Tibial nerve (tissue), 4 donors: ENCODE measurements around the gene CDH7. TPM values are rescaled to one million over a fixed set of nuclear protein-coding genes. Genes with fewer than 3 reads are reported as not detected.

Experiments
- DNase-seq, 2 donors: peaks; one replicate each; pipeline ENCODE4 v3.0.0-alpha.2; 2019; ENCODE audit warnings: low spot score in 2 of 2
- H3K27ac ChIP-seq, 4 donors: fragments of 200-600 bp; sonication (generic) in 3 of 4; one replicate each; pipeline ENCODE4 v1.5.1; 2017 to 2019; ENCODE audit warnings: mild to moderate bottlenecking in 1 of 4
- H3K27me3 ChIP-seq, 2 donors: fragments of 200-600 bp; sonication (generic) in 1 of 2; one replicate each; pipeline versions ENCODE4 v1.5.1 to v1.6.0; 2017 to 2019
- H3K36me3 ChIP-seq, 3 donors: fragments of 200-600 bp; sonication (generic); one replicate each; pipeline ENCODE4 v1.5.1; 2018 to 2019
- H3K4me1 ChIP-seq, 4 donors: fragments of 200-600 bp; sonication (generic) in 3 of 4; one replicate each; pipeline ENCODE4 v1.5.1; 2017 to 2019
- H3K4me3 ChIP-seq, 4 donors: fragments of 200-600 bp; sonication (generic) in 3 of 4; one replicate each; pipeline ENCODE4 v1.5.1; 2017 to 2019; ENCODE audit warnings: mild to moderate bottlenecking in 1 of 4, moderate library complexity in 1 of 4
- H3K9me3 ChIP-seq, 4 donors: fragments of 200-600 bp; sonication (generic) in 3 of 4; one replicate each; pipeline ENCODE4 v1.5.1; 2017 to 2019
- EP300 ChIP-seq, 2 donors: sonication (generic); formaldehyde crosslinking; IDR thresholded peaks; one replicate each; pipeline ENCODE4 v1.6.1; 2017; ENCODE audit warnings: antibody characterized with exemption in 2 of 2, mild to moderate bottlenecking in 1 of 2
- POLR2A ChIP-seq, 2 donors: fragments of 450-650 bp; IDR thresholded peaks; one replicate each; pipeline ENCODE4 v1.6.1; 2017; ENCODE audit warnings: antibody characterized with exemption in 2 of 2, mild to moderate bottlenecking in 2 of 2, moderate library complexity in 2 of 2
- WGBS, 2 donors: methylation state at CpG; one replicate each; pipeline ENCODE4 v1.1.5; 2018; 5-methylcytosine and 5-hydroxymethylcytosine counted together
- total RNA-seq, 4 donors: library from RNA; depleted of rRNA; stranded (reverse); fragments of >200 nt; gene quantifications; one replicate each; pipeline ENCODE4 v1.1.0, GENCODE V29; 2016
- TF ChIP-seq, protein P1 (sequence below), 5 experiments: fragments of 200-600 bp in 3 of 5; fragments of 450-650 bp in 2 of 5; sonication (generic) in 3 of 5; IDR thresholded peaks; one replicate each; pipeline ENCODE4 v1.5.1; 2016 to 2019; ENCODE audit warnings: antibody characterized with exemption in 5 of 5, mild to moderate bottlenecking in 3 of 5, moderate library complexity in 2 of 5

The CDH7 gene
- total RNA-seq, 4 donors from 2014 or later = 16.5 to 27.2 (median 22.5) TPM

DNA sequence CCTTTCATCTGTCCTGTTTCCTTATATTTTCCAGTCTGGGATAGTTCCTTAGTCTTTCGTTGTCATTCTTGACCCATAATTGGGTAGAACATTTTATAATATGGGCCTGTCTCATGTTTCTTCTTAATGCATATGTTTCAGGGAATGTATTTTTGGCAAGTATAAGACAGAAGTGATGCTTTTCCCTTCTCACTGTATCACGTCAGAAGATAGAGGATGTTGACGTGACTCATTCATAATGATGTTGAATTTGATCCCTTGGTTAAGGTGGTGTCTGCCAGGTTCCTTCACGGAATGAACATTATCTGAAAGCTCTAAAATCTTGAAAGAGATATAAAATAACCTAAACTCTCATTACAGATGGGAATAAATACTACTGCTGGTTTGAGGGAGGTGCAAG lies 18.8 kb downstream of the CDH7 start:
- Histone ChIP-seq H3K36me3 (no peaks in the 10 kb centered on the region), H3K4me3 (no peak overlapping the region), H3K27me3 (no peaks in the 10 kb centered on the region), H3K4me1 (no peaks in the 10 kb centered on the region), H3K9me3 (no peaks in the 10 kb centered on the region), H3K27ac (no peak overlapping the region)
- WGBS, 2 donors = 85 to 92% methylated on average over 4 of the region's 4 CpGs
- no peak for DNase-seq
- TF ChIP-seq, protein P1, sequence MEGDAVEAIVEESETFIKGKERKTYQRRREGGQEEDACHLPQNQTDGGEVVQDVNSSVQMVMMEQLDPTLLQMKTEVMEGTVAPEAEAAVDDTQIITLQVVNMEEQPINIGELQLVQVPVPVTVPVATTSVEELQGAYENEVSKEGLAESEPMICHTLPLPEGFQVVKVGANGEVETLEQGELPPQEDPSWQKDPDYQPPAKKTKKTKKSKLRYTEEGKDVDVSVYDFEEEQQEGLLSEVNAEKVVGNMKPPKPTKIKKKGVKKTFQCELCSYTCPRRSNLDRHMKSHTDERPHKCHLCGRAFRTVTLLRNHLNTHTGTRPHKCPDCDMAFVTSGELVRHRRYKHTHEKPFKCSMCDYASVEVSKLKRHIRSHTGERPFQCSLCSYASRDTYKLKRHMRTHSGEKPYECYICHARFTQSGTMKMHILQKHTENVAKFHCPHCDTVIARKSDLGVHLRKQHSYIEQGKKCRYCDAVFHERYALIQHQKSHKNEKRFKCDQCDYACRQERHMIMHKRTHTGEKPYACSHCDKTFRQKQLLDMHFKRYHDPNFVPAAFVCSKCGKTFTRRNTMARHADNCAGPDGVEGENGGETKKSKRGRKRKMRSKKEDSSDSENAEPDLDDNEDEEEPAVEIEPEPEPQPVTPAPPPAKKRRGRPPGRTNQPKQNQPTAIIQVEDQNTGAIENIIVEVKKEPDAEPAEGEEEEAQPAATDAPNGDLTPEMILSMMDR (IDR thresholded peaks at IDR 0.05) = no peak
- TF ChIP-seq POLR2A (IDR thresholded peaks at IDR 0.05) (no peak), EP300 (IDR thresholded peaks at IDR 0.05) (no peak)

DNA sequence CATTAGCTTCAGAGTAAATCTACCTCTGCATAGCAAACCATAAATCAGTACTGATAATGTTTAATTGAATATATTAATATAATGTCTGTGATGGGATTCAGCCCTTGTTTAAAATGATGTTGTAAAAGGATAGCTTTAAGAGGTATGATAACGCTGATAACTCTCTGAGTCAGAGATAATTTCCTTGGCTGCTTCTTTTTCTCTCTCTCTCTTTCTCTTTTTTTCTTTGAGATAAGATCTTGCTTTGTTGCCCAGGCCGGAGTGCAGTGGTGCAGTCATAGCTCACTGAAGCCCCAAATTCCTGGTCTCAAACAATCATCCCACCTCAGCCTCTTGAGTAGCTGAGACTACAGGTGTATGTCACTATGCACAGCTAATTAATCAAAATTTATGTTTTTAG lies 35.7 kb downstream of the CDH7 start:
- no peak overlapping the region for H3K27ac ChIP-seq
- H3K4me3 ChIP-seq = no peak overlapping the region
- WGBS, 2 donors = 63 to 67% methylated on average over 2 of the region's 2 CpGs
- TF ChIP-seq EP300 (IDR thresholded peaks at IDR 0.05) (no peak), POLR2A (IDR thresholded peaks at IDR 0.05) (no peak)
- TF ChIP-seq, protein P1 (IDR thresholded peaks at IDR 0.05) = no peak
- H3K27me3 ChIP-seq = no peaks in the 10 kb centered on the region
- no peaks in the 10 kb centered on the region for H3K4me1 ChIP-seq
- no peaks in the 10 kb centered on the region for H3K36me3 ChIP-seq
- H3K9me3 ChIP-seq = peaks cover 0 to 2% (median 0%) of the 10 kb centered on the region in 4 donors
- DNase-seq = no peak

DNA sequence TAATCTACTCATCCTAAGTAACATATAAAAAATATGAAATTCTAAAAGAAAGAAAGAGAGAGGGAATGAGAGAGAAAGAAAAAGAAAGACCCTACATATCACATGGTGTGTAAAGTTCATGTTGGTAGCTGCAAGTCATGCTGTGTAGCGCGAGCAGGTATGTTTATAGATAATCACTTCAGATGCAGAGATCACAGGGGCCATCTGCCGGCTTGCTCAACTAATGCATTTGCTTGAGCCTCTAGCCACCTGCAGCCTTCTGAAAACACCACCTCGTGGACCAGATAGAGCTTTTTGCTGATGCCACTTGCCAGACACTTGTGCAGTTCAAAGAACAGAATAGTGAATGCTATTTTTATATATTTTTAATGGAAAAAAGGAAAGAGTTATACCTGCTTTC lies 37.6 kb downstream of the CDH7 start:
- H3K36me3 ChIP-seq = no peaks in the 10 kb centered on the region
- no peak overlapping the region for H3K27ac ChIP-seq
- WGBS, 2 donors = 60 to 70% methylated on average over 4 of the region's 4 CpGs
- H3K4me3 ChIP-seq = no peak overlapping the region
- peaks cover 0 to under 1% (median 0%) of the 10 kb centered on the region in 4 donors for H3K9me3 ChIP-seq
- DNase-seq = no peak
- no peaks in the 10 kb centered on the region for H3K4me1 ChIP-seq
- no peak for TF ChIP-seq POLR2A (IDR thresholded peaks at IDR 0.05)
- no peak for TF ChIP-seq EP300 (IDR thresholded peaks at IDR 0.05)
- TF ChIP-seq, protein P1 (IDR thresholded peaks at IDR 0.05) = no peak
- no peaks in the 10 kb centered on the region for H3K27me3 ChIP-seq

DNA sequence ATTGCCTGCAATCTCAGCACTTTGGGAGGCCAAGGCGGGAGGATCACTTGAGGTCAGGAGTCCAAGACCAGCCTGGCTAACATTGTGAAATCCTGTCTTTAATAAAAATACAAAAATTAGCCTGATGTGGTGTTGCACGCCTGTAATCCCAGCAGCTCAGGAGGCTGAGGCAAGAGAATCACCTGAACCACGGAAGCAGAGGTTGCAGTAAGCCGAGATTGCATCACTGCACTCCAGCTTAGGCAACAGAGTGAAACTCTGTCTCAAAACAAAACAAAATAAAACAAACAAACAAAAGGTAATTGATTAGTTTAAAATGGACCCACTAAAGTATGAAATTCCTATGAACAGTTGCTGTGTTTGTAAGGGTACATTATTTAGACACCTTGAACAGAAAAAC lies 39.8 kb downstream of the CDH7 start:
- Histone ChIP-seq H3K4me3 (no peak overlapping the region), H3K9me3 (no peaks in the 10 kb centered on the region), H3K4me1 (no peaks in the 10 kb centered on the region), H3K36me3 (no peaks in the 10 kb centered on the region), H3K27ac (no peak overlapping the region), H3K27me3 (no peaks in the 10 kb centered on the region)
- no peak for DNase-seq
- 94 to 95% methylated on average over 4 of the region's 4 CpGs for WGBS, 2 donors
- TF ChIP-seq, protein P1 (IDR thresholded peaks at IDR 0.05) = no peak
- TF ChIP-seq POLR2A (IDR thresholded peaks at IDR 0.05) (no peak), EP300 (IDR thresholded peaks at IDR 0.05) (no peak)

DNA sequence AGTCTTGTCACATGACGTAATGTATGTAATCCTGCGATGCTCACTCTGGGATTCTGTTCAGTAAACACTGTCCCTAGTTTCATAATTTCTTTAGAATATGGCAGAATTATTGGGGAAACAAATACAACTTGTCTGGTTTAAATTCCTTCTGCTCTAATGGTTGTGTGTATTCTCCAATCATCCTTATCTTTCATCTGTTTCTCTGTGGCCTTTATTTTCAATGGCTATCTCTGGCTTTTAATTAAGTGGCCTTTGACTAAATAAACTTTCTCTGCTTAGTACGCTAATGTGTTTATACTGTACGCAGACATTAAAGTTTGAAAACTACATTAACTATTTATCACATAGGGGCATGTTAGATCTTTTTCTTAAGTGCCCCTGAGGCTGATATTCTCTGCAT lies 40.9 kb downstream of the CDH7 start:
- 46 to 47% methylated on average over 4 of the region's 4 CpGs for WGBS, 2 donors

More for the DNA sequence above, 40.9 kb downstream of the CDH7 start:
- no peak for DNase-seq
- Histone ChIP-seq H3K9me3 (no peaks in the 10 kb centered on the region), H3K27ac (no peak overlapping the region), H3K36me3 (no peaks in the 10 kb centered on the region), H3K4me1 (no peaks in the 10 kb centered on the region), H3K4me3 (no peak overlapping the region), H3K27me3 (no peaks in the 10 kb centered on the region)
- no peak for TF ChIP-seq EP300 (IDR thresholded peaks at IDR 0.05)
- TF ChIP-seq POLR2A (IDR thresholded peaks at IDR 0.05) = no peak
- TF ChIP-seq, protein P1 (IDR thresholded peaks at IDR 0.05) = no peak
